Tibial artery (tissue), 4 donors: ENCODE results near the gene ZNF784.

Experiments
- DNase-seq, 2 donors: peaks; one replicate each; pipeline ENCODE4 v3.0.0-alpha.2; 2019
- H3K27ac ChIP-seq, 2 donors: fragments of 200-600 bp; sonication (generic) in 1 of 2; 1 replicate in 1 of 2; 2 replicates in 1 of 2; pipeline ENCODE4 v1.5.1; 2018 to 2019; ENCODE audit warnings: mild to moderate bottlenecking in 1 of 2
- H3K27me3 ChIP-seq, 2 donors: fragments of 200-600 bp; sonication (generic) in 1 of 2; one replicate each; pipeline versions ENCODE4 v1.5.1 to v1.6.0; 2016 to 2019
- H3K36me3 ChIP-seq, 3 donors: fragments of 200-600 bp; sonication (generic) in 2 of 3; one replicate each; pipeline ENCODE4 v1.5.1; 2016 to 2019; ENCODE audit warnings: mild to moderate bottlenecking in 2 of 3
- H3K4me1 ChIP-seq, 4 donors: fragments of 200-600 bp; sonication (generic) in 2 of 4; 1 replicate in 3 of 4; 2 replicates in 1 of 4; pipeline ENCODE4 v1.5.1; 2016 to 2019
- H3K4me3 ChIP-seq, 2 donors: fragments of 200-600 bp; sonication (generic) in 1 of 2; 1 replicate in 1 of 2; 2 replicates in 1 of 2; pipeline ENCODE4 v1.5.1; 2018 to 2019; ENCODE audit warnings: mild to moderate bottlenecking in 2 of 2
- H3K9me3 ChIP-seq, 3 donors: fragments of 200-600 bp; sonication (generic) in 1 of 3; one replicate each; pipeline ENCODE4 v1.5.1; 2016 to 2019
- intact Hi-C: fragments of 100-400 bp; cut with DNase I; formaldehyde crosslinking; loops from one replicate; pipeline ENCODE4 v1.15.0; 2023; ENCODE audit warnings: low total_unique reads
- TF ChIP-seq, protein P1 (sequence below), 2 experiments: fragments of 200-600 bp in 1 of 2; fragments of 450-650 bp in 1 of 2; IDR thresholded peaks; one replicate each; pipeline ENCODE4 v1.5.1; 2017 to 2019; ENCODE audit warnings: antibody characterized with exemption in 2 of 2, mild to moderate bottlenecking in 1 of 2, moderate library complexity in 1 of 2

The ZNF784 gene

GRCh38 chr19:55660404-55660803, 36.0 kb upstream of the ZNF784 start:
- intact Hi-C loops: no loop called here
- TF ChIP-seq, protein P1, sequence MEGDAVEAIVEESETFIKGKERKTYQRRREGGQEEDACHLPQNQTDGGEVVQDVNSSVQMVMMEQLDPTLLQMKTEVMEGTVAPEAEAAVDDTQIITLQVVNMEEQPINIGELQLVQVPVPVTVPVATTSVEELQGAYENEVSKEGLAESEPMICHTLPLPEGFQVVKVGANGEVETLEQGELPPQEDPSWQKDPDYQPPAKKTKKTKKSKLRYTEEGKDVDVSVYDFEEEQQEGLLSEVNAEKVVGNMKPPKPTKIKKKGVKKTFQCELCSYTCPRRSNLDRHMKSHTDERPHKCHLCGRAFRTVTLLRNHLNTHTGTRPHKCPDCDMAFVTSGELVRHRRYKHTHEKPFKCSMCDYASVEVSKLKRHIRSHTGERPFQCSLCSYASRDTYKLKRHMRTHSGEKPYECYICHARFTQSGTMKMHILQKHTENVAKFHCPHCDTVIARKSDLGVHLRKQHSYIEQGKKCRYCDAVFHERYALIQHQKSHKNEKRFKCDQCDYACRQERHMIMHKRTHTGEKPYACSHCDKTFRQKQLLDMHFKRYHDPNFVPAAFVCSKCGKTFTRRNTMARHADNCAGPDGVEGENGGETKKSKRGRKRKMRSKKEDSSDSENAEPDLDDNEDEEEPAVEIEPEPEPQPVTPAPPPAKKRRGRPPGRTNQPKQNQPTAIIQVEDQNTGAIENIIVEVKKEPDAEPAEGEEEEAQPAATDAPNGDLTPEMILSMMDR (IDR thresholded peaks at IDR 0.05): no peak
- Histone ChIP-seq H3K36me3 (peaks cover 44 to 71% (median 62%) of the 10 kb centered on the region in 3 donors), H3K4me3 (no peak overlapping the region), H3K4me1 (peaks cover 0 to 48% (median 47%) of the 10 kb centered on the region in 4 donors), H3K27ac (no peak overlapping the region), H3K9me3 (no peaks in the 10 kb centered on the region), H3K27me3 (no peaks in the 10 kb centered on the region)
- DNase-seq: no peak

GRCh38 chr19:55659822-55660221, 35.5 kb upstream of the ZNF784 start:
- intact Hi-C loops: no loop called here
- Histone ChIP-seq H3K27ac (no peak overlapping the region), H3K4me1 (peaks cover 0 to 48% (median 47%) of the 10 kb centered on the region in 4 donors), H3K27me3 (no peaks in the 10 kb centered on the region), H3K36me3 (peaks cover 42 to 65% (median 58%) of the 10 kb centered on the region in 3 donors), H3K9me3 (no peaks in the 10 kb centered on the region), H3K4me3 (no peak overlapping the region)
- TF ChIP-seq, protein P1 (IDR thresholded peaks at IDR 0.05): no peak
- no peak for DNase-seq

GRCh38 chr19:55658846-55659459, 34.6 kb upstream of the ZNF784 start:
- Histone ChIP-seq H3K4me1 (peaks cover 0 to 48% (median 47%) of the 10 kb centered on the region in 4 donors), H3K27ac (no peak overlapping the region), H3K9me3 (no peaks in the 10 kb centered on the region), H3K27me3 (no peaks in the 10 kb centered on the region), H3K4me3 (no peak overlapping the region), H3K36me3 (peaks cover 34 to 56% (median 49%) of the 10 kb centered on the region in 3 donors)
- TF ChIP-seq, protein P1 (IDR thresholded peaks at IDR 0.05): no peak
- DNase-seq: no peak
- intact Hi-C loops: no loop called here

DNA sequence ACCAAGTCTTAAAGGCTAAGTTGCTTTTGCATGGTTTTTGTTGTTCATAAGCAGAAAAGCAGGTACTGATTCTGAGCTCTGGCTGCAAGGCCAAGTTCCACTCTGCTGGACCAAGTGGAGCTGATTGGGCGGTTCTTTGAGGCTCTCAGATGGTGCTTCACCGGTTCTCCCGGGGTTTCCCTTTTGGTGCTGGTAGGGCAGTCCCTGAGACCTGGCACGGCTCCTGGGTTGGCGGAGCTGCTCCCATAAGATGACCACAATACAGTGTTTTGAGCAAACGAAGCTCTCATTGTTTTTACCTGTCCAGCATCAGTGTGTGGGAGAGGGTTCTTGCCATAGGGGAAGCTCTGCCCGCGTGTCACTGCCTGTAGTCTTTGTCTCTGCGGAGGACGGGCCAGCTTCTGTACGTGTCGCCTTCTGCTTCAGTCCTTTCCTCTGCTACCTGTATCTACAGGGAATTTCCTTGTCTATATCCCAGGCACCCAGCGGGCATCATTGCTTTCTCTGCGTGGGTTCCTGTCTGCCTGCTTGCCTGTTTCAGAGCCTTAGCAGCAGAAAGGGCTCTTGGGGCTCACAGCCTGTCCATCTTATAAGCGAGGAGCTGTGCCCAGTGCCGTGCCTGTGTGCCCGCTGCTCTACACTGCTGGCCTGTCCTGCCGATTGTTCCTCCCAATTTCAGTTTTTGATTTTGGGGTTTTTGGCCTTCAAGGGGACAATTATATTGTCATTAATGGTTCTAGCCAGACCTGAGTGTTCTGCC, 32.8 kb upstream of the ZNF784 start:
- intact Hi-C loops: no loop called here
- Histone ChIP-seq H3K36me3 (peaks cover 16 to 46% (median 31%) of the 10 kb centered on the region in 3 donors), H3K27ac (no peak overlapping the region), H3K4me3 (peak overlapping the region; percentile 73 to 96), H3K4me1 (peaks cover 0 to 55% (median 55%) of the 10 kb centered on the region in 4 donors), H3K9me3 (no peaks in the 10 kb centered on the region), H3K27me3 (no peaks in the 10 kb centered on the region)
- TF ChIP-seq, protein P1 (IDR thresholded peaks at IDR 0.05): no peak
- DNase-seq: no peak

GRCh38 chr19:55656552-55656951, 32.2 kb upstream of the ZNF784 start:
- Histone ChIP-seq H3K9me3 (no peaks in the 10 kb centered on the region), H3K4me3 (peak overlapping the region; percentile 73 to 96), H3K27me3 (no peaks in the 10 kb centered on the region), H3K4me1 (peaks cover 0 to 55% (median 55%) of the 10 kb centered on the region in 4 donors), H3K27ac (no peak overlapping the region), H3K36me3 (peaks cover 10 to 40% (median 25%) of the 10 kb centered on the region in 3 donors)
- DNase-seq: no peak
- TF ChIP-seq, protein P1 (IDR thresholded peaks at IDR 0.05): no peak
- intact Hi-C loops: no loop called here
